DMS153 treated with DMSO at 0.1 percent for 48 hours (cell line): ENCODE measurements around the gene CAMTA1.
"Not testable (repeated sequence)": the region's sequence is repeated elsewhere in the genome, so short reads cannot be mapped to it uniquely, and the experiment has no call there.

Experiments
- DNase-seq: peaks from one replicate; lab custom pipeline; 2025; ENCODE audit not compliant: unreplicated experiment; lab: John Stamatoyannopoulos, UW

The CAMTA1 gene, protein sequence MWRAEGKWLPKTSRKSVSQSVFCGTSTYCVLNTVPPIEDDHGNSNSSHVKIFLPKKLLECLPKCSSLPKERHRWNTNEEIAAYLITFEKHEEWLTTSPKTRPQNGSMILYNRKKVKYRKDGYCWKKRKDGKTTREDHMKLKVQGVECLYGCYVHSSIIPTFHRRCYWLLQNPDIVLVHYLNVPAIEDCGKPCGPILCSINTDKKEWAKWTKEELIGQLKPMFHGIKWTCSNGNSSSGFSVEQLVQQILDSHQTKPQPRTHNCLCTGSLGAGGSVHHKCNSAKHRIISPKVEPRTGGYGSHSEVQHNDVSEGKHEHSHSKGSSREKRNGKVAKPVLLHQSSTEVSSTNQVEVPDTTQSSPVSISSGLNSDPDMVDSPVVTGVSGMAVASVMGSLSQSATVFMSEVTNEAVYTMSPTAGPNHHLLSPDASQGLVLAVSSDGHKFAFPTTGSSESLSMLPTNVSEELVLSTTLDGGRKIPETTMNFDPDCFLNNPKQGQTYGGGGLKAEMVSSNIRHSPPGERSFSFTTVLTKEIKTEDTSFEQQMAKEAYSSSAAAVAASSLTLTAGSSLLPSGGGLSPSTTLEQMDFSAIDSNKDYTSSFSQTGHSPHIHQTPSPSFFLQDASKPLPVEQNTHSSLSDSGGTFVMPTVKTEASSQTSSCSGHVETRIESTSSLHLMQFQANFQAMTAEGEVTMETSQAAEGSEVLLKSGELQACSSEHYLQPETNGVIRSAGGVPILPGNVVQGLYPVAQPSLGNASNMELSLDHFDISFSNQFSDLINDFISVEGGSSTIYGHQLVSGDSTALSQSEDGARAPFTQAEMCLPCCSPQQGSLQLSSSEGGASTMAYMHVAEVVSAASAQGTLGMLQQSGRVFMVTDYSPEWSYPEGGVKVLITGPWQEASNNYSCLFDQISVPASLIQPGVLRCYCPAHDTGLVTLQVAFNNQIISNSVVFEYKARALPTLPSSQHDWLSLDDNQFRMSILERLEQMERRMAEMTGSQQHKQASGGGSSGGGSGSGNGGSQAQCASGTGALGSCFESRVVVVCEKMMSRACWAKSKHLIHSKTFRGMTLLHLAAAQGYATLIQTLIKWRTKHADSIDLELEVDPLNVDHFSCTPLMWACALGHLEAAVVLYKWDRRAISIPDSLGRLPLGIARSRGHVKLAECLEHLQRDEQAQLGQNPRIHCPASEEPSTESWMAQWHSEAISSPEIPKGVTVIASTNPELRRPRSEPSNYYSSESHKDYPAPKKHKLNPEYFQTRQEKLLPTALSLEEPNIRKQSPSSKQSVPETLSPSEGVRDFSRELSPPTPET (N-terminal part only)

DNA sequence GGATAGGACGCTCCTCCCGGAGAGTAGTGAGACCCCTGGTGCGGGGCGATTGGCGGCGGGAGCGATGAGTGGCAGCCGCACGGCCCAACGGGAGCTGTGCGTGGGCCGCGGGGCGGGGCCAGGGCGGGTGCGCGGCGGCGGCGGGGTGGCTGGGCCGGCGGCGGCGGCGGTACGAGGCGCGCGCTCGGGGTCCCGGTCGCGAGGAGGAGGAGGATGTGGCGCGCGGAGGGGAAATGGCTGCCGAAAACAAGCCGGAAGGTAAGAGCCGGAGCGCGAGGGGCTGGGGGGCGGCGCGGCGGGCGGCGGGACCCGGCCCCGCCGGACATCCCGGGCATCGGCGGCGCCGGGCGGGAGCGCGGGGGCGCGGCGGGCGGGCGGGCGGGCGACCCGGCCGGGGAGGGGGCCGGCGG, at the start of gene CAMTA1:
CAMTA1 (plus strand) TSS at position 137 of the 410 bp plus-strand sequence; CDS start at position 214, 77 bp downstream.
- no peak for DNase-seq

DNA sequence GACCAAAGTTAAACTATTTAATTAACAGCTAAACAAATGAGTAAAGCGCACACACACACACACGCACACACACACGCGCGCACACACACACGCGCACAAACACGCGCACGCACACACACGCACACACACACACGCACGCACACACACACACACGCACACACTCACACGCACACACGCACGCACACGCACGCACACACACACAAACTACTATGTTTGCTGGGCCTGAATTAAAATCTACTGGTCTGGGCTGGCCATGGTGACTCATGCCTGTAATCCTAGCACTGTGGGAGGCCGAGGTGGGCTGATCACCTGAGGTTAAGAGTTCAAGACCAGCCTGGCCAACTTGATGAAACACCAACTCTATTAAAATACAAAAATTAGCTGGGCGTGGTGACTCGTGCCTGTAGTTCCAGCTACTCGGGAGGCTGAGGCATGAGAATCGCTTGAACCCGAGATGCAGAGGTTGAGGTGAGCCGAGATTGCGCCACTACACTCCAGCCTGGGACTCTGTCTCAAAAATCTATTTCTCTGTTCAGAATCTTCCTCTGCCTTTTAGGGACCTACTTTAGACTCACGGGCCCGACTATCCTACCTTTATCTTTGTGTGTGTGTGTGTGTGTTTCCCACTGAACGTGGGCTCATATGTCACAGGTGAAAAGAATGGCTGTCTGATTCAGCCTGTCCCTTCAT, 46.1 kb upstream of the CAMTA1 start:
- DNase-seq, result no peak

DNA sequence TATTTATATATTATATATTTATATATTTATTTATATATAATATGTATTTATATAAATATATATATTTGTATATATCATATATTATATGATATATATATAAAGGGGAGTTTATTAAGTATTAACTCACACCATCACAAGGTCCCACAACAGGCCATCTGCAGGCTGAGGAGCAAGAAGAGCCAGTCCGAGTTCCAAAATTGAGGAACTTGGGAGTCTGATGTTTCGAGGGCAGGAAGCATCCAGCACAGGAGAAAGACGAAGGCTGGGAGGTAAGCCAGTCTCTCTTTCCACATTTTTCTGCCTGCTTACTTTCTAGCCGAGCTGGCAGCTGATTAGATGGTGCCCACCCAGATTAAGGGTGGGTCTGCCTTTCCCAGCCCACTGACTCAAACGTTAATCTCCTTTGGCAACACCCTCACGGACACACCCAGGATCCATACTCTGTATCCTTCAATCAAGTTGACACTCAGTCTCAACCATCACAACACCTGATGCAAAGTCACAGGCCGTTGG, 42.5 kb upstream of the CAMTA1 start:
- DNase-seq, result not testable (repeated sequence)

DNA sequence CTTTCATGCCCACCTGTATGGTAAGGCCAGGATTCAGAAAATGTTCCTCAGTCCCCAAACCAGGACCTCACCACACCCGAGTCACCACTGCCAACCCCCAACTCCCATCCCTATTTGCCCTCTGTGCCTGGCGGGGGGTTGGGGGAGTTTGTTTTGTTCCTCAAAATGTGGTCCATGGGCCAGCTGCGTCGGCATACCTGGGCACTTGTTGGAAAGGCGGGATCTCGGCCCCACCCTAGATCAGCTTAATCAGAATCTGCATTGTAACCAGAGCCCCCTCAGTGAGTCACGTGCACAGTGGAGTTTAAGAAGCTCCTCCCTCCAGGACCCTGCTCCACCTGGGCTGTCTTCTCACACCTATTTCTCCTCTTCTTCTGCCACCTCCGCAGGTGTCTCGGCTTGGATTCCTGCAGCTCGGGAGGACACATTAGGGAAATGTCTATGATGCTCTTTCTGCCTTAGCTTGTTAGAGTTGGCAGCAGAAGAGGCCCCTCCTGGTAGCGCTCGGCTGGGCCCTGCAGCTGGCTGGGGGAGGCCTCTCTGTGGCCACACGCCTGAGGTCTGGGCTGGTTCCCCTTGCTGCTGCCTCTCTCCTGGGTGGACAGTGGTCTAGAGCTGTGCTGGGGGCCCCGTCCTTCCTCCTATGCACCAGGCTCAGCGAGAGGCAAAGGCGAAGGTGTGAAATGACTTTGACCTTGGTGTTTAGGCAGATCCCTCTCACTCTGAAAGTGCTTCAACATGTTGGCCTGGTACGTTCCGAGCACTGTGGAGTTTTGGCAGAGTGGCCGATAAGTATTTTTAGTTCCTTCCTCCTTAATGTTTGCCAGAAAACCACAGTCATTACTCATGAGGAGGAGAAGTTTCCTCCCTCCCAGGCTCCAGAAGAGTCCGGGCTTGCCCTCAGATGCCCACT, 41.8 kb upstream of the CAMTA1 start:
- DNase-seq, result no peak

DNA sequence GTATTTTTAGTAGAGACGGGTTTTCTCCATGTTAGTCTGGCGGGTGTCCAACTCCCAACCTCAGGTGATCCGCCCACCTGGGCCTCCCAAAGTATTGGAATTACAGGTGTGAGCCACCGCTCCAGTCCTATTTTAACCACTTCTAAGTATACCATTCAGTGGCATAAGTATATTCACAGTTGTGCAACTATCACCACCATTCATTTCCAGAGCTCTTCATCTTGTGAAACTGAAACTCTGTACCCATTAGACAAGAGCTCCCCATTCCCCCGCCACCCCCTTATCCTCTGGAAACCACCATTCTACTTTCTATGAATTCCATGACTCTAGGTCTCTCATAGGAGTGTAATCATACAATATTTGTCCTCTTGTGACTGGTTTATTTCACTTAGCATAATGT, 40.2 kb upstream of the CAMTA1 start:
- DNase-seq, result no peak

DNA sequence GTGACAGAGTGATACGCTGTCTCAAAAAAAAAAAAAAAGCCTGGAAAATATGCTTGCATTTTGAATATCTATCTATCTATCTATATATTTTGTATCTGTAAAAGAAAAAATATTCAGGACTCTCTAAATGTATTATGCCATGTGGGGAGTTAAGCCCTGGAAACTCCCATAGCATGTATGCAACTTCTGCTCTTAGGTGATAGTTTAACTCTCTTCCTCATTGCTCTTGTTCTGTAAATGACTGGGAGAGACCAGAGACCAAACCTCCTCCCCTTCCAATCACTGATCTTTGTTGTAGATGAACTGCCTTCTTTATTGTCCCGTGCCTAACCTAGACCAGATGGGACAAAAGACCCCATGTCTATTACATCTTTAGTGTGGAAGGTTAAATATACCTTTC, 37.6 kb upstream of the CAMTA1 start:
- no peak for DNase-seq

DNA sequence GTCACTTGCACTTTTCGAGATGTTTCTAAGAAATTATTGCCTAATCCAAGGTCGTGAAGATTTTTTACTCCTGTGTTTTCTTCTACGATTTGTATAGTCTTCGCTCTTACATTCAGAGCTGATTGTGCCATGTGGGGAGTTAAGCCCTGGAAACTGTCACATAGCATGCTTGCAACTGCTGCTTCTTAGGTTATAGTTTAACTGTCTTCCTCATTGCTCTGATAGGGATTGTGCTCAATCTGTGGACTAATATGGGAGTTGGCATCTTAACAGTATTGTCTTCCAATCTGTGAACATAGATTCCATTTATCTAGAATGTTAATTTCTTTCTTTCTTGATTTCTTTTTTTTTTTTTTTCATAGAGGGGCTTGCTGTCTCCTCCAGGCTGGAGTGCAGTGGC, 34.8 kb upstream of the CAMTA1 start:
- DNase-seq, result no peak

DNA sequence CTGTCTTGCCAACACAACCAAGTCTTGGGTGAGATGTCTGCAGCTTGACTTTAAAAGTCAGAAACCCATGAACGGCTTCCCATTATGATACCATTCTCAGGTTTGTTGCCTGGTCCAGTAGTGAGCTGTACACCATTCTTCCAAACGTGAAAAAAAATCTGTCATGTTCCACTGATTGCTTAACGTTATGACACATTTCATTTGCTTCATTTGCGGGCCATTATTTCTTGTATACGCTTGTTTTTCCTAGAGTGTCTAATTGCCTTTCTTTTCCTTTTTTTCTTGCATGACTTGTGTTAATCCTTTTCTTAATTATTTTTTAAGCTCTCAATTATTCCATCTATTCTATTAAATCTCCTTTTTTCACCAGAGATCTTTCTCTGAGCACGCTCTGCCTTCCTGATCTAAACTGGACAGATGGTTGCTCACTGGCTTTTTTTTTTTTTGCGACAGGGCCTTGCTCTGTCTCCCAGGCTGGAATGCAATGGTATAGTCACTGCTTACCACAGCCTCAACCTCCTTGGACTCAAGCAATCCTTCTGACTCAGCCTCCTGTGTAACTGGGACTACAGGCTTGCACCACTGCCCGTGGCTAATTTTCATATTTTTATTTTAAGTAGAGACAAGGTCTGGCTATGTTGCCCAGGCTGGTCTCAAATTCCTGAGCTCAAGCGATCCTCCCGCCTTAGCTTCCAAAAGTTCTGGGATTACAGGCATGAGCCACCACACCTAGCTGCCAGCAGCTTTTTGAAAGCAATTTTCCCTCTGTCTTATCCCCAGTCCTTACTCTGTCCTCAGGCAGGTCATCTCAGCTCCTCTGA, 31.7 kb upstream of the CAMTA1 start:
- no peak for DNase-seq

DNA sequence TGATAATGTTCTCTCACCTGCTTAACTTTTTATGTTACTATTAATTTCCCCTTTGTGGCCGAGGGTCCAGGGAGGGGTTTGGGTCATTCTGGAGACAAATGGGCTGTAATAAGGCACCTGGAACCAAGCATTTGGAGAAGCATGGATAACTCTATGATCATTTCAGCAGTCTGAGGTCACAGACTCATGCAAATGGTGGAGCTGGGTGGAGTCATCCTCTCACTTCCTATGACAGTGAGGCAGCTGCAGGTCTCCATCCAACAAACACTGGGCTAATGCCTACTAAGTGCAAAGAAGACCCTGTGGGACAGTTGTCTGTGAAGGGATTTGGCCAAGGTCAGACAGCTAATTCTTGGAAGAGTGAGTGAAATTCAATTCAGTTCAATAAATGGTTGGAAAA, 28.8 kb upstream of the CAMTA1 start:
- no peak for DNase-seq

DNA sequence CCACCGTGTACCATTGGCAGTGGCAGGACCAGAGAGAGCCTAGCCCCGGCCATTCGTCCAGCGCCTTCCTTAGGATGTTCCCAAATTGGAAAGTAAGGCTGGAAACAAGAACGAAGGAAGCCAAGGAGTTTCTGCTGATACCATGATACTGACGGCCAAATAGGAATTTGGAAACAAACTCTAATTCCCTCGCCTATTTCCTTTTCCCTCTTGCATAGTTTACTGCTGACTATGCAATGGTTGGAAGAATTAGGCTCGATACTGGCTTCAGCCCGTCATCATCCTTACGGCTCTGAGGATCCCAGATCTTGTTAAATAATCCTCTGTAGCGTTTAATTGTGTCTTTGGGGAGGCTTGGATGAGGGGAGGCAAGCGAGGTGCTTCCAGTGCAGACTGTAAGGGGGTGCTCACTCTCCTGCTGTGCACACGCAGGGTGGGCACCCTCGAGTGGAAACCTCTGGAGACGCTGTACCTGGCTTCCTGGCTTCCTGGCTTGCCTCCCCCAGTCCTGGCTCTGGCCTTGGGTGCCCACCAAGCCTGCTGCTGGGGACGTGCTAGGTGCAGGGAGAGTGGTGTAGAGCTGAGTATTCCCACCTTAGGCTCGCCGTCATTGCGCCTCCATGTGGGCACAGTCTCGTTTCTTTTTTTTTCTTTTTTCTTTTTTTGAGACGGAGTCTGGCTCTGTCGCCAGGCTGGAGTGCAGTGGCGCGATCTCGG, 27.4 kb upstream of the CAMTA1 start:
- no peak for DNase-seq

DNA sequence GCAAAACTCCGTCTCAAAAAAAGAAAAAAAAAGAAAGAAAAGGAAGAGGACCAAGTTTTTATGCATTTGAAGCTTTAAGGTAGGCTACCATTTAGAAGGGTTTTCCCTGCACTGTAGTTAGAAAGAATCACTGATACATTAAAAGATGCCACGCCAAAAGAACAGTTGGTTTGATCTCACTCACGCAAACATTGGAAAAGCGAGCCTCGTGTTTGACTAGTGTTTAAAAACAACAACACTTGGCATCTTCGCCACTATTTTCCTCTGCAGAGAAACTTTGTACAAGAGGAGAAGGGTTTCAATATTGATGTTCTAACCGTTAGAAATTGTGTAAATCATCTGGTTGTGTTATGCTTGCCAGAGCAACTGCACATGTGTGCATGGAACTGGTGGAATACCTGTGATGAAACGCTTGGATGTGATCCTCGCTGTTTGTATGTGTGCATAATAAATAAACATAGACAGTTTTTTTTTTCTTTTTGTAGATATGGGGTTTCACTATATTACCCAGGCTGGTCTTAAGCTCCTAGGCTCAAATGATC, 24.0 kb upstream of the CAMTA1 start:
- DNase-seq, result no peak

DNA sequence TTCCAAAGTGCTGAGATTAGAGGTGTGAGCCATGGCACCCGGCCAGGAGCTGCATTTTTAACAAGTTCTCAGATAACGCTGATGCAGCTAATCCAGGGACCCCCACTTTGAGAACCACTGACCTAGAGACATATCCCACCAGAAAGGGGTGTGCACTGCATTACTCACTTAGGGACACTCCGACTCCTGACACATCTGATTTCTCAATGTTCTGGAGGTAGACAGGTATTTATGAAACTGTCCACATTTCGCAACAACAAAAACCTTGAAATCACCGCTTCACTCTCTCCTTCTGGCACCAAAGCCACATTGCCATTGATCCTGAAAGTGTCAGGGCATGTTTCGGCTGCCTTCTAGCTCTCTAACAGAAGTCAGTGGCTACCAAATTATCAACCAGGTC, 23.2 kb upstream of the CAMTA1 start:
- no peak for DNase-seq

DNA sequence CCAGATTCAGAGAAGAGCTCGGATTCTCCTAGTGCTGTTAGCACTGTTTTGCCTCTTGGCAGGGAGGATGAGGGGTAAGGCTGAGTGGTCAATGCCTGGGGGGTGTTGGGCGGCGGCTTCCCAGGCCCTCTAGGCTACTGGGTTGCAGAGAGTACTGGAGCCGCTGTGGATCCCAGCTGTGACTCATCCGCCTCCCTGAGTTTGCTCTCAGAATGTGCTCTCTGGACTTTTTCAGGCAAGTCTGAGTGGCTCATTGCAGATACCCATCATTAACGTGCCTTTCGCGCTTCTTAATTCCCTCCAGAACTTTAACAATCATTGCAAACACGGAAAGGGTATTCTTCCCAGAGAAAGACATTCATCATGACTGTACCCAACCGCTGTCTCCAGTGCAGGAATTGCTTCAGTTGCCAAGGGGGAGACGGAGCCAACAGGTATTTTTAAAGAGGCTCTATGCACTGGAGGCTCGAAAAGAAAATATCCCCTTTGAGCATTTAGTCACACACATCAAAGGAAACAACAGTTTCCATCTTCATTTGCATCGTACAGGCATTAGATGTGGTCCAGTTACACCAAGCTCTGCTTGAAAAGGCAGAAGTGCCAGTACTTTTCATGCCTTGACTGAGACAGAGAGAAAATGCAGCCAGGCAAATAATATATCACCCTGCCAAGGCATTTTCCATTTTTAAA, 14.4 kb upstream of the CAMTA1 start:
- no peak for DNase-seq

DNA sequence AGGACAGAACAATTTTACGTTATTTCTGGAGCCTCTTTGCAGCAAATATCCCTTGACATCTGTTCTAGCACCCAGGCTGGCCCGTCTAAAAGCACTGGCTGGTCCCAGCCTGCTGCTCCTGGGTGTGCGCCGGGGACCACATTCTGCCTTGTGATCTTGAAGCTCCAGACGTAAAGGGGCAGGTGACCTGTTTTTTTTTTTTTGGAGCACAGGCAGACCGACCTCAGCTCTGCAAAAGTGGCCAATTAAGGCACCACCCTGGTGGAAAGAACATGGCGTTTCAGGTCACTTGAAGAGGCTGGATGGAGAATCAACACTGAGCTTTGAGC, 13.8 kb upstream of the CAMTA1 start:
- DNase-seq, result no peak

DNA sequence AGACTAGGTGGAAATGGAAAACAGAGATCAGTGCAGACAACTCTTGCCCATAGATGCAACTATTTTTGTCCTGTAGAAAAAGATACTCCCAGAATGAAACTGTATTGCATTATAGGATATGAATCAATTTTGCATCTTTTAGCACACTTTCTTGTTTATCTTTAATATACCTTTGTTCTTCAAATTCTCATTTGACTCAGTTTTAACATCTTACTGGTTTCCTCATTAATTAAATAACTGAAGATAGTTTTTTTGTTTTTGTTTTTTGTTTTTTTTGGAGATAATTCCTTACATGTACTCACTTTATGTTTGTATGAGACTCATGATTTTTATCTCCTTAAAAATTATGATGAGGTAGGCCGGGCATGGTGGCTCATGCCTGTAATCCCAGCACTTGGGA, 10.9 kb upstream of the CAMTA1 start:
- DNase-seq, result no peak

DNA sequence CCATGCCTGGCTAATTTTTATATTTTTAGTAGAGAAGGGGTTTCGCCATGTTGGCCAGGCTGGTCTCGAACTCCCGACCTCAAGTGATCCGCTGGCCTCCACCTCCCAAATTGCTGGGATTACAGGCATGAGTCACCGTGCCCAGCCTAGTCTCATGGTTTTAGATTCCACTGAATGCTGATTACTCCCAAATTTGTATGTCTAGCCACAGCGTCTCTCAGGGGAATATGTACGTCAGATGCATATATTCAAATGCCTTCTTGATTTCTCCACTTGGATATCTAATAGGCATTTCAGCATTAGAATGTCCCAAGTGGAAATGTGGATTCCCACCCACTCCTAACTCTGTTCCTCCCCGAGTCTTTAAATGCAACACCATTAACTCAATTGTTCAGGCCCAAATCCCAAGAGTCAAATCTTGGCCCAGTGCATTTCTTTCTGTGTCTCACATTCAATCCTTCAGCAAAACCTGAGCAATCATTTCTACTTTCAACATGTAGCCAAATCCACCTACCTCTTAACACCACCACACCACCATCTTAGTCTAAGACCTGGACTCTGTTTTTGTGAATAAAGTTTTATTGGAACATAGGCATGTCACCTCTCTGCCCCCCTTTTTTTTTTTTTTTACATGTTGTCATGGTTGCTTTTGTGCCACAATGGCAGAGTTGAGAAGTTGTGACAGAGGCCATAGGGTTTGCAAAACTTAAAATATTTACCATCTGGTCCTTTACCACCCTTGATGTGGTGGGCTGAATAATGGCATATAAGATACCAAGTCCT, 9.8 kb upstream of the CAMTA1 start:
- DNase-seq, result no peak
